HepG2 (cell line): ENCODE data around the gene CDH13. TPM values are rescaled to one million over a fixed set of nuclear protein-coding genes. Genes with fewer than 3 reads are reported as not detected.

Experiments
- ATAC-seq: fragments of 200-7000 bp; cut with Tn5 transposase; 3 replicates; pipeline ENCODE4 v1.9.1; 2020; ENCODE audit warnings: mild to moderate bottlenecking, moderate library complexity
- BruUV-seq: library from RNA; stranded (reverse); fragments of 400-500 nt; replicated peaks from 2 replicates; lab custom pipeline; 2021; lab: Mats Ljungman, UMichigan
- CTCF ChIA-PET: fragments of 300-600 bp; formaldehyde crosslinking; extraction: SDS; loops from one replicate; lab custom pipeline; 2021; ENCODE audit warnings: low total read pairs, inconsistent platforms, low intra/inter-chr PET ratio; lab: Yijun Ruan, JAX
- POLR2A ChIA-PET: fragments of 350-600 bp; sonication (Branson Sonifier 250); formaldehyde crosslinking; loops from one replicate; lab custom pipeline; 2020; ENCODE audit warnings: antibody characterized with exemption, inconsistent platforms; lab: Yijun Ruan, JAX
- DNase-seq: peaks from one replicate; pipeline ENCODE4 v3.0.0-alpha.2; 2015; ENCODE audit warnings: low spot score
- FAIRE-seq: peaks from 3 replicates; lab custom pipeline; 2011; peaks lifted over from hg19 to GRCh38; lab: Jason Lieb, UNC
- H2AFZ ChIP-seq: one replicate; pipeline ENCODE4 v1.6.1; 2011; ENCODE audit warnings: low read length, inconsistent platforms
- H3K27ac ChIP-seq: fragments of 300-600 bp; 3 replicates; pipeline ENCODE4 v1.8.0; 2011; ENCODE audit warnings: mixed run types, mild to moderate bottlenecking, mixed read lengths, low read length, inconsistent platforms; ENCODE audit not compliant: insufficient read depth; ENCODE audit errors: extremely low read length
- H3K27me3 ChIP-seq, 2 experiments: fragments of 200-600 bp in 1 of 2; 2 replicates in 1 of 2; 3 replicates in 1 of 2; pipeline versions ENCODE4 v1.6.0 to v1.8.0; 2011; ENCODE audit warnings: low read length in 2 of 2, mild to moderate bottlenecking in 2 of 2, moderate library complexity in 2 of 2, inconsistent platforms in 1 of 2; ENCODE audit not compliant: insufficient read depth in 2 of 2, control insufficient read depth in 1 of 2
- H3K36me3 ChIP-seq, 2 experiments: fragments of 200-600 bp in 1 of 2; replicated peaks in 1 of 2; 2 replicates in 1 of 2; 3 replicates in 1 of 2; pipeline versions ENCODE4 v1.5.1 to v1.8.0; 2011; ENCODE audit warnings: low read length in 2 of 2, inconsistent platforms in 1 of 2; ENCODE audit not compliant: insufficient read depth in 2 of 2, control insufficient read depth in 1 of 2
- H3K4me1 ChIP-seq: 2 replicates; pipeline ENCODE4 v1.5.1; 2012; ENCODE audit warnings: low read length, inconsistent platforms; ENCODE audit not compliant: insufficient read depth
- H3K4me2 ChIP-seq: 2 replicates; pipeline ENCODE4 v1.6.0; 2011; ENCODE audit warnings: low read depth, low read length, inconsistent platforms
- H3K4me3 ChIP-seq, 3 experiments: fragments of 200-600 bp in 1 of 3; sonication (generic), shearing (Covaris generic) in 1 of 3; replicated peaks in 1 of 3; 2 replicates each; pipeline ENCODE4 v1.5.1; 2011 to 2016; ENCODE audit warnings: low read length in 3 of 3, inconsistent platforms in 2 of 3, low read depth in 2 of 3, mild to moderate bottlenecking in 2 of 3, control low read depth in 1 of 3, mixed read lengths in 1 of 3; ENCODE audit not compliant: insufficient read depth in 1 of 3
- H3K79me2 ChIP-seq: one replicate; pipeline ENCODE4 v1.6.1; 2011; ENCODE audit warnings: low read length, inconsistent platforms; ENCODE audit not compliant: insufficient read depth
- H3K9ac ChIP-seq: 2 replicates; pipeline ENCODE4 v1.6.0; 2011; ENCODE audit warnings: mild to moderate bottlenecking, low read depth, low read length, inconsistent platforms; ENCODE audit not compliant: insufficient read depth
- H3K9me3 ChIP-seq: 2 replicates; pipeline ENCODE4 v1.5.1; 2012; ENCODE audit warnings: mild to moderate bottlenecking, low read length
- H4K20me1 ChIP-seq: 2 replicates; pipeline ENCODE4 v1.6.0; 2011; ENCODE audit warnings: inconsistent platforms, mild to moderate bottlenecking, low read length, moderate library complexity; ENCODE audit not compliant: insufficient read depth
- EP300 ChIP-seq, 3 experiments: sonication (generic) in 1 of 3; formaldehyde crosslinking in 1 of 3; IDR thresholded peaks; 2 replicates each; pipeline versions ENCODE4 v1.5.1 to v1.6.1; 2011 to 2020; ENCODE audit warnings: low read depth in 2 of 3, low read length in 2 of 3, borderline replicate concordance in 1 of 3, improper control_type of control experiment in 1 of 3, mild to moderate bottlenecking in 1 of 3, missing genetic modification reagents in 1 of 3, moderate library complexity in 1 of 3
- ISX ChIP-seq: sonication (generic); formaldehyde crosslinking; conservative IDR thresholded peaks from 2 replicates; pipeline ENCODE4 v1.5.0; 2020; ENCODE audit warnings: missing genetic modification reagents
- NCOA2 ChIP-seq: sonication (generic); formaldehyde crosslinking; IDR thresholded peaks from 2 replicates; pipeline ENCODE4 v1.8.0; 2022; ENCODE audit warnings: inconsistent platforms
- SIX1 ChIP-seq: sonication (generic); formaldehyde crosslinking; IDR thresholded peaks from 2 replicates; pipeline ENCODE4 v1.4.0; 2020; ENCODE audit warnings: missing genetic modification reagents, borderline replicate concordance
- TAF15 ChIP-seq: fragments of 200-400 bp; formaldehyde crosslinking; IDR thresholded peaks from one replicate; pipeline ENCODE4 v1.6.1; 2018; ENCODE audit warnings: mild to moderate bottlenecking, low read depth, low read length; ENCODE audit not compliant: poor library complexity, severe bottlenecking
- TCF7L2 ChIP-seq: IDR thresholded peaks from 2 replicates; pipeline ENCODE4 v1.6.1; 2011; ENCODE audit warnings: mild to moderate bottlenecking, low read depth, low read length, moderate library complexity
- ZNF460 ChIP-seq: sonication (generic); formaldehyde crosslinking; IDR thresholded peaks from 2 replicates; pipeline ENCODE4 v1.5.1; 2020; ENCODE audit warnings: missing genetic modification reagents, mild to moderate bottlenecking, borderline replicate concordance
- ZNF468 ChIP-seq: sonication (generic); formaldehyde crosslinking; IDR thresholded peaks from 2 replicates; pipeline ENCODE4 v1.8.0; 2022; ENCODE audit warnings: mild to moderate bottlenecking, moderate library complexity, missing genetic modification reagents
- ZNF572 ChIP-seq: sonication (generic); formaldehyde crosslinking; IDR thresholded peaks from 2 replicates; pipeline ENCODE4 v1.5.1; 2020; ENCODE audit warnings: mild to moderate bottlenecking, missing genetic modification reagents
- WGBS: methylation state at CpG from one replicate; pipeline ENCODE4 v1.1.6; 2017; ENCODE audit warnings: low lambda C conversion rate; 5-methylcytosine and 5-hydroxymethylcytosine counted together
- in situ Hi-C: cut with HindIII; loops from 2 replicates; pipeline ENCODE4 v1.10.0; 2017; ENCODE audit warnings: low pct_unique_long_range_greater_than_20kb; ENCODE audit not compliant: extremely low pct_ligation_motif_present
- intact Hi-C: fragments of 100-400 bp; cut with micrococcal nuclease; formaldehyde crosslinking; loops from one replicate; pipeline ENCODE4 v1.10.0; 2022; ENCODE audit not compliant: unreplicated experiment
- polyA plus RNA-seq, 8 experiments: library from polyadenylated mRNA; depleted of rRNA in 3 of 8; stranded (reverse) in 7 of 8; unstranded in 1 of 8; fragments of >200 nt; fragmentation: Illumina TruSeq in 4 of 8; extraction: Trizol in 4 of 8; gene quantifications; 2 replicates each; pipeline versions ENCODE4 v1.2.1 to v1.2.3, GENCODE V29; 2011 to 2016; ENCODE audit warnings: low read depth in 4 of 8, missing spikeins in 1 of 8, mixed read lengths in 1 of 8; ENCODE audit not compliant: insufficient read depth in 1 of 8
- total RNA-seq, 5 experiments: library from RNA; depleted of rRNA; stranded (reverse); fragments of >200 nt; fragmentation: Illumina TruSeq; extraction: Trizol; gene quantifications; 2 replicates each; pipeline ENCODE4 v1.2.3, GENCODE V29; 2016; ENCODE audit warnings: low read depth in 1 of 5
- TF ChIP-seq, protein P1 (sequence below): IDR thresholded peaks from 2 replicates; pipeline ENCODE4 v1.6.1; 2016; ENCODE audit warnings: control low read depth
- TF ChIP-seq, protein P2 (sequence below): sonication (generic); formaldehyde crosslinking; conservative IDR thresholded peaks from 2 replicates; pipeline ENCODE4 v1.8.0; 2022; ENCODE audit warnings: mild to moderate bottlenecking, moderate library complexity, missing genetic modification reagents
- TF ChIP-seq, protein P3 (sequence below): sonication (generic); formaldehyde crosslinking; IDR thresholded peaks from 2 replicates; pipeline ENCODE4 v1.4.0; 2020; ENCODE audit warnings: missing genetic modification reagents, mild to moderate bottlenecking, borderline replicate concordance

The CDH13 gene
- total and polyA plus RNA-seq, 2 of the 13 experiments (the other 11 are each of a cell fraction or from before 2014, with no cell fraction given), result not detected

DNA sequence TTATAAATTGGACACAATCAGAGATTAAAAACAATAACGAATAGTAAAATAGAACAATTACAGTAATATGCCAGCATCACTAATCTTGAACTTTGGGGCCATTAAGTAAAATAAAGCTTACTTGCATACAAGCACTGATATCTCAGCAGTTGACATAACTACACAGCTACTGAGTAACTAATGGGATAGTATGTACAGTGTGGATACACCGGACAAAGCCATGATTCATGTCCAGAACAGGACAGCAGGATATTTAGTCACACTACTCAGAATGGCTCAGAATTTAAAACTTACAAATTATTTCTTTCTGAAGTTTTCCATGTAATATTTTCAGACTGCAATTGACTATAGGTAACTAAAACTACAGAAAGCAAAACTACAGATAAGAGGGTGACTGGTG, 427.5 kb downstream of the CDH13 start:
- TF ChIP-seq TAF15, result no peak
- TF ChIP-seq, protein P1, sequence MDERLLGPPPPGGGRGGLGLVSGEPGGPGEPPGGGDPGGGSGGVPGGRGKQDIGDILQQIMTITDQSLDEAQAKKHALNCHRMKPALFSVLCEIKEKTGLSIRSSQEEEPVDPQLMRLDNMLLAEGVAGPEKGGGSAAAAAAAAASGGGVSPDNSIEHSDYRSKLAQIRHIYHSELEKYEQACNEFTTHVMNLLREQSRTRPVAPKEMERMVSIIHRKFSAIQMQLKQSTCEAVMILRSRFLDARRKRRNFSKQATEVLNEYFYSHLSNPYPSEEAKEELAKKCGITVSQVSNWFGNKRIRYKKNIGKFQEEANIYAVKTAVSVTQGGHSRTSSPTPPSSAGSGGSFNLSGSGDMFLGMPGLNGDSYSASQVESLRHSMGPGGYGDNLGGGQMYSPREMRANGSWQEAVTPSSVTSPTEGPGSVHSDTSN (CRISPR knock-in tag), result no peak
- TF ChIP-seq ZNF572, result no peak
- no peak for TF ChIP-seq ZNF460
- TF ChIP-seq ZNF468, result no peak
- TF ChIP-seq, protein P2, sequence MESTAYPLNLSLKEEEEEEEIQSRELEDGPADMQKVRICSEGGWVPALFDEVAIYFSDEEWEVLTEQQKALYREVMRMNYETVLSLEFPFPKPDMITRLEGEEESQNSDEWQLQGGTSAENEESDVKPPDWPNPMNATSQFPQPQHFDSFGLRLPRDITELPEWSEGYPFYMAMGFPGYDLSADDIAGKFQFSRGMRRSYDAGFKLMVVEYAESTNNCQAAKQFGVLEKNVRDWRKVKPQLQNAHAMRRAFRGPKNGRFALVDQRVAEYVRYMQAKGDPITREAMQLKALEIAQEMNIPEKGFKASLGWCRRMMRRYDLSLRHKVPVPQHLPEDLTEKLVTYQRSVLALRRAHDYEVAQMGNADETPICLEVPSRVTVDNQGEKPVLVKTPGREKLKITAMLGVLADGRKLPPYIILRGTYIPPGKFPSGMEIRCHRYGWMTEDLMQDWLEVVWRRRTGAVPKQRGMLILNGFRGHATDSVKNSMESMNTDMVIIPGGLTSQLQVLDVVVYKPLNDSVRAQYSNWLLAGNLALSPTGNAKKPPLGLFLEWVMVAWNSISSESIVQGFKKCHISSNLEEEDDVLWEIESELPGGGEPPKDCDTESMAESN, result no peak
- TF ChIP-seq EP300 (IDR thresholded peaks at IDR 0.05; ENCODE audit: low read depth in 2 of 2, low read length in 2 of 2), result no peak
- no peak for TF ChIP-seq EP300 (CRISPR knock-in tag; IDR thresholded peaks at IDR 0.05; ENCODE audit: borderline replicate concordance)
- TF ChIP-seq, protein P3, sequence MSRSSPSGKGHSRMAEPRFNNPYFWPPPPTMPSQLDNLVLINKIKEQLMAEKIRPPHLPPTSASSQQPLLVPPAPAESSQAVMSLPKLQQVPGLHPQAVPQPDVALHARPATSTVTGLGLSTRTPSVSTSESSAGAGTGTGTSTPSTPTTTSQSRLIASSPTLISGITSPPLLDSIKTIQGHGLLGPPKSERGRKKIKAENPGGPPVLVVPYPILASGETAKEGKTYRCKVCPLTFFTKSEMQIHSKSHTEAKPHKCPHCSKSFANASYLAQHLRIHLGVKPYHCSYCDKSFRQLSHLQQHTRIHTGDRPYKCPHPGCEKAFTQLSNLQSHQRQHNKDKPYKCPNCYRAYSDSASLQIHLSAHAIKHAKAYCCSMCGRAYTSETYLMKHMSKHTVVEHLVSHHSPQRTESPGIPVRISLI (CRISPR knock-in tag), result no peak
- no peak for TF ChIP-seq SIX1
- no peak for TF ChIP-seq NCOA2
- no peak for TF ChIP-seq TCF7L2
- TF ChIP-seq ISX (CRISPR knock-in tag), result no peak
- no peak overlapping the region for H3K27ac ChIP-seq
- no peak overlapping the region for H3K4me2 ChIP-seq
- peaks cover 16% of the 10 kb centered on the region for H3K9me3 ChIP-seq
- H3K79me2 ChIP-seq, result no peaks in the 10 kb centered on the region
- DNase-seq, result no peak
- no peaks in the 10 kb centered on the region for H3K36me3 ChIP-seq
- WGBS, result 3% methylated on average over 2 of the region's 2 CpGs
- no TSS peak for BruUV-seq
- ATAC-seq, result no peak
- no peak for FAIRE-seq
- no peaks in the 10 kb centered on the region for H4K20me1 ChIP-seq
- no peaks in the 10 kb centered on the region for H3K27me3 ChIP-seq
- ChIA-PET POLR2A (no interaction called here), CTCF (no interaction called here)
- H3K4me1 ChIP-seq, result no peaks in the 10 kb centered on the region
- in situ Hi-C loops (no loop called here), intact Hi-C loops (no loop called here)
- H2AFZ ChIP-seq, result no peak overlapping the region
- no peak overlapping the region for H3K4me3 ChIP-seq
- H3K9ac ChIP-seq, result no peak overlapping the region
